ENCODE measurements around the gene RCAN1.

The RCAN1 gene

GRCh38 chr21:34597406-34597805 is 17.5 kb downstream of the RCAN1 start:
- no peak overlapping the region for H3K4me3 ChIP-seq (ENCODE audit: low read length)
- no peak for TF ChIP-seq ZNF274 (IDR thresholded peaks at IDR 0.05; ENCODE audit: low read depth, low read length)

DNA sequence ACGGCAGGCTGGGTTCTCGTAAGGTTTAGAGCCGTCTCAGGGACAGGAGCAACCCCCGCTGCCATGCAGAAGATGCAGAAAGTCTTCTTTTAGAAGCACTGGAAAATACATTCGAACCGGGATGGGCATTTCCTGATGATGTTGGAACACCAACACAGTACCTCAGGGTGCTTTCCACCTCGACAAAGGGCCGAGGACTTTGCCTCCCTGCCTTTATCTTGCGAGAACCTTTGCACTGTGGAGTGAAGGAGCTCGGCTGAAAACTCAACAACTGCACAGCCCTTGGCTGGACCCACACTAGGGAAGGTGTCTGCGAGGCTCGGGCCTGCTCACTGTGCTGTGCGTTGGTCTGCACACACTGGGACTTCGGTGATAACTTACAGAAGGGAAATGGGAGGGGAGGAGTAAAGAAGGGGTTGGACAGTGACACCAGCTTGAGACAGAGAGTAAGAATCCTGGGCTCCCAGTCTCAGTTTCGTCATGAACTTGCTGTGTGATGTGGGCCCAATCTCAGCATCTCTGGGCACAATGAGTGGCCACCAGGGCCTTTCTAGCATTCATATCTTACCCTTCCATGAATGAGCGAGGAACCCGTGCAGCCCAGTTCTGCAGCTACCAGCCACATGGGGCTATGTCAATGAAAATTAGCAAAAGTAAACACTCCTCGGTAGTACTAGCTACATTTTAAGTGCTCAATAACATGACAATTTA is 18.2 kb downstream of the RCAN1 start:
- TF ChIP-seq ZNF274 (IDR thresholded peaks at IDR 0.05; ENCODE audit: low read depth, low read length): no peak
- H3K4me3 ChIP-seq (ENCODE audit: low read length): no peak overlapping the region

DNA sequence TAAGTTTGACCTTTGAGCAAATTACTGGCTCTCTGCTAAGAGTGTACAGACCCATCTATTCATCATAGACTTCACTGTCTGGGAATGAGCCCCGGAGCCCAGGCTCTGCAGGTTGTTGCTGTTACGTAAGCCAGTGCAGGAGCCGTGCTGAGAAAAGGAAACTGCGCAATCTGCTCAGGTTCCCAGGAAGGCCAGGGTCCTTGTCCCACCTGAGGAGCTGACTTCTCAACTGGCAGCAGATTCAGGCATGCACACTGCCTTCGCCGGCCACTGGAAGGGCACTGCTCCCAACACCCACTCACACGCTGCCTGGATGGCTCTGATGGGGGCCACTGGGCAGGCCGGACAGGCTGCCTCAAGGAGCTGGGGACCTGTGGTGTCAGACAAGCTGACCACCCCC is 19.5 kb downstream of the RCAN1 start:
- no peak for TF ChIP-seq ZNF274 (IDR thresholded peaks at IDR 0.05; ENCODE audit: low read depth, low read length)
- no peak overlapping the region for H3K4me3 ChIP-seq (ENCODE audit: low read length)

GRCh38 chr21:34594566-34595234 is 20.2 kb downstream of the RCAN1 start:
- no peak overlapping the region for H3K4me3 ChIP-seq (ENCODE audit: low read length)
- no peak for TF ChIP-seq ZNF274 (IDR thresholded peaks at IDR 0.05; ENCODE audit: low read depth, low read length)

GRCh38 chr21:34593954-34594531 is 20.9 kb downstream of the RCAN1 start:
- no peak for TF ChIP-seq ZNF274 (IDR thresholded peaks at IDR 0.05; ENCODE audit: low read depth, low read length)
- no peak overlapping the region for H3K4me3 ChIP-seq (ENCODE audit: low read length)

- TF ChIP-seq ZNF274 (IDR thresholded peaks at IDR 0.05; ENCODE audit: low read depth, low read length): no peak
Observed at GRCh38 chr21:34593423-34593822, 21.5 kb downstream of the RCAN1 start.

GRCh38 chr21:34592120-34592955 is 22.6 kb downstream of the RCAN1 start:
- H3K4me3 ChIP-seq (ENCODE audit: low read length): no peak overlapping the region
- TF ChIP-seq ZNF274 (IDR thresholded peaks at IDR 0.05; ENCODE audit: low read depth, low read length): no peak

More at GRCh38 chr21:34593423-34593822, 21.5 kb downstream of the RCAN1 start:
- no peak overlapping the region for H3K4me3 ChIP-seq (ENCODE audit: low read length)

DNA sequence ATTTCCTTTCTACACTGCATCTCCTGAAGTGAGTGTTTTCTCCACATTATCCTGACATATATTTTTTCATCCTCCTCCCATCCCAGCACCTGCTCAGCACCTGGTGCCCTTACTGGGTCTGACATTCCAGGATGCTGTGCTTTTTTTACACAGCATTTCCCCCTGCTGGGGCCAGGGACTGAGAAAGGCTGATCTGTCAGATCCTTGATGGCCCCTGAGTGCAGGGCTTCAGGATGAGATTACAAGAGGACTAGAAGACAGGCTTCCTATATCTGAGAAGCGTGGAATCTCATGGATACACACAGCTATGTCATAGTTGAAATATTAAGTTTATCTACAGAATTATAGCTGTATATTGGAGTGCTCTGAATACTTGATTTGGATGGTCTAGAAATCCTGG is 24.4 kb downstream of the RCAN1 start:
- no peak overlapping the region for H3K4me3 ChIP-seq (ENCODE audit: low read length)
- no peak for TF ChIP-seq ZNF274 (IDR thresholded peaks at IDR 0.05; ENCODE audit: low read depth, low read length)

DNA sequence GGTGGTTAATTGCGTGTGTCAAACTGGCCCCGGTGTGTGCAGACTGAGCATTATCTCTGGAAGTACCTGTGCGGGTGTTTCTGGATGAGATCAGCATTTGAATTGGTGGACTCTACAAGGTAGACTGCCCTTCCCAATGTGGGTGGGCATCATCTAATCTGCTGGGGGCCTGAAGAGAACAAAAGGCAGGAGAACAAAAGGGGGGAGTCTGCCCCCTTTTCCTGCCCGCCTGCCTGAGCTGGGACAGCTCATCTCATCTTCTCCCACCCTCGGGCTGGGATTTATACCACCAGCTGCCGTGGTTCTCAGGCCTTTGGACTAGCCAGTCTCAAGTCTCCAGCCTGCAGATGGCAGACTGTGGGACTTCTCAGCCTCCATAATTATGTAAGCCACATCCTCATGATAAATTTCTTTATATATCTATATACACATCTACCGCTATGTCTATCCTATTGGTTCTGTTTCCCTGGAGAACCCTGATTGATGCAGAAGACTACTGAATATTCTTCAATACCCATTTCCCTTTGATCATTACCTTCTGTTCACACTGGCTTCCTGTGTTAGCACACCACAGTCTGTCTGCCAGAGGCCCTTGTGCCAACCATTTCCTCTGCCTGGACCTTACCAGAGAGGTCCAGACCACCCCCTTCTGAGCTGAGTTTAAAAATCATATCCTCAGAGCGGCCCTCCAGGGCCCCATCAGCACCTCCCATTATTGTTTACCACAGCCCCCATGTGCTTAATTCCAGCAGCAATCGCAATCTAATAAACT is 25.2 kb downstream of the RCAN1 start:
- no peak overlapping the region for H3K4me3 ChIP-seq (ENCODE audit: low read length)
- no peak for TF ChIP-seq ZNF274 (IDR thresholded peaks at IDR 0.05; ENCODE audit: low read depth, low read length)

DNA sequence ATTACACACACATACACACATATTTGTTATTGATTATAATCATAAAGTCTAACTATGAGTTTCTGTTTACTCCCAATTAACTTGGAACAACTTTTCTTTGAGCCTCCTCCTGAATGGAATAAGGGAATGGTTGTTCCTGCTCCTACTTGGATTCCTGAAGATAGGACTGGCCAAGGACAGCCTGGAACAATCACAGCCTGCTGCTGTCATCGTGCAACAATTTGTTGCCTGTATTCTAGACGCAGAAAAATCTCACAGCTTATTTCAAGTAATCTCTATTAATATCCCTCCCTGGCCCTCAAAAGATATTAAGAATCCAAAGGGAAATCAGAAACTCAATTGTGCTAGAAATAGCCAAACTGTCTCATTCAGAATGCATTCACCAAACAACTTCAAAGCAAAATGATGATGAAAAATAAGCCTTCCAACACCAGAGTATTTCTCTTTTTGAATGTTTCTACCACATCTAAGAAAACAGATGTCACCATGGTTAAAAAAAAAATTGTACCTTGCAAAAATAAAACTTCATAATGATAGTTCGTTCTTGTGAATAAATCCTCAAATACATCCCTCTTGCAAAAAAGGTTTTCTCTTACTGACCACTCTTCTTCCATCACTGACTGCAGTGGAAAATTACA is 30.9 kb downstream of the RCAN1 start:
- no peak overlapping the region for H3K4me3 ChIP-seq (ENCODE audit: low read length)
- no peak for TF ChIP-seq ZNF274 (IDR thresholded peaks at IDR 0.05; ENCODE audit: low read depth, low read length)

- no peak for TF ChIP-seq ZNF274 (IDR thresholded peaks at IDR 0.05; ENCODE audit: low read depth, low read length)
- H3K4me3 ChIP-seq (ENCODE audit: low read length): no peak overlapping the region
Observed at GRCh38 chr21:34582506-34583150, 32.3 kb downstream of the RCAN1 start.

DNA sequence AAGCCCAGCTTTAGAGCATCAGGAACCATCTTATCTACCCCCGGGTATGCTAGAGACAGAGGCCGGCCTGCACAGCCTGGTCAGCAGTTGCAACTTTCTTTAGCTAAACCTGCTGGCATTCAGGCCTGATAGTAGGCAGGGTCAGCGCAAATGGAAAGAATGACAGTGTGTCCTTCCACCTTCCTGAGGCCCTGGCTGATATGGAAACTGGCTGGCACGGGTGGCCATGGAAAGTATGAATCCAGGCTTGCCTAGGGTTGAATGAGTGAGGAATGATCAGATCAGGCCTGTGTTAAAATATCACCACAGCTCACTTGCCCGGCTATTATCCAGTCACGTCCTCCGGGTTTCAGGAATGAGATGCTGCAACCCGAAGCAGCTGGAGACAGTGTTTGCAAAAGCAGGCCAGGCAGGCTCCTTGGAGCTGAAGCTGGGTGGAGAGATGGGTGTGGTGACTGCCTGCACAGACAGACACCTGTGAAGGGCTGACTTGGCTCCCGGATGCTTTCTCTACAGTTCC is 34.7 kb downstream of the RCAN1 start:
- no peak overlapping the region for H3K4me3 ChIP-seq (ENCODE audit: low read length)
- TF ChIP-seq ZNF274 (IDR thresholded peaks at IDR 0.05; ENCODE audit: low read depth, low read length): no peak

All from GM08714 (cell line).